GM18870 (cell line): ENCODE data around the gene CEP55.
"Not testable (repeated sequence)": the region's sequence is repeated elsewhere in the genome, so short reads cannot be mapped to it uniquely, and the experiment has no call there.

Experiments used
- ATAC-seq: cut with Tn5 transposase; IDR thresholded peaks from one replicate; pipeline ENCODE4 v1.9.1; 2021; ENCODE audit warnings: moderate library complexity; ENCODE audit not compliant: unreplicated experiment

CEP55 gene

GRCh38 chr10:93505075-93505474 is 8.7 kb downstream of the CEP55 start:
- no peak for ATAC-seq

- no peak for ATAC-seq
Observed at GRCh38 chr10:93509816-93510215, 13.4 kb downstream of the CEP55 start.

- ATAC-seq, result no peak
Observed at GRCh38 chr10:93512565-93512964, 16.2 kb downstream of the CEP55 start.

GRCh38 chr10:93513091-93513490 is 16.7 kb downstream of the CEP55 start:
- ATAC-seq, result no peak

GRCh38 chr10:93514521-93514920 is 18.1 kb downstream of the CEP55 start:
- ATAC-seq, result no peak

GRCh38 chr10:93515071-93516005 is 18.9 kb downstream of the CEP55 start:
- no peak for ATAC-seq

GRCh38 chr10:93516006-93516380 is 19.6 kb downstream of the CEP55 start:
- no peak for ATAC-seq

- ATAC-seq, result no peak
Observed at GRCh38 chr10:93518531-93518930, 22.1 kb downstream of the CEP55 start.

GRCh38 chr10:93535293-93535692 is 38.9 kb downstream of the CEP55 start:
- ATAC-seq, result no peak

- not testable (repeated sequence) for ATAC-seq
Observed at GRCh38 chr10:93540871-93541270, 44.5 kb downstream of the CEP55 start.

GRCh38 chr10:93541402-93542357 is 45.3 kb downstream of the CEP55 start:
- ATAC-seq, result no peak

- no peak for ATAC-seq
Observed at GRCh38 chr10:93542358-93542791, 46.0 kb downstream of the CEP55 start.

- not testable (repeated sequence) for ATAC-seq
Observed at GRCh38 chr10:93546995-93547394, 50.6 kb downstream of the CEP55 start.

- ATAC-seq, result no peak
Observed at GRCh38 chr10:93547522-93547921, 51.1 kb downstream of the CEP55 start.

- ATAC-seq, result no peak
Observed at GRCh38 chr10:93548376-93549071, 52.1 kb downstream of the CEP55 start.

GRCh38 chr10:93550606-93551005 is 54.2 kb downstream of the CEP55 start:
- ATAC-seq, result no peak

- ATAC-seq, result no peak
Observed at GRCh38 chr10:93552780-93553179, 56.4 kb downstream of the CEP55 start.

GRCh38 chr10:93553482-93554315 is 57.3 kb downstream of the CEP55 start:
- no peak for ATAC-seq

- no peak for ATAC-seq
Observed at GRCh38 chr10:93554316-93554663, 57.9 kb downstream of the CEP55 start.

- no peak for ATAC-seq
Observed at GRCh38 chr10:93554760-93555432, 58.5 kb downstream of the CEP55 start.
